ENCODE data around the gene ZNF296. TPM values are rescaled to one million over a fixed set of nuclear protein-coding genes. Genes with fewer than 3 reads are reported as not detected.
A peak's percentile ranks its signal among the peaks of the same experiment; 100 is the strongest.
"Not testable (repeated sequence)": the region's sequence is repeated elsewhere in the genome, so short reads cannot be mapped to it uniquely, and the experiment has no call there.

ZNF296 gene
- total and polyA plus RNA-seq, 5 donors from 2014 or later: 1.8 to 3.0 (median 2.1) TPM

DNA sequence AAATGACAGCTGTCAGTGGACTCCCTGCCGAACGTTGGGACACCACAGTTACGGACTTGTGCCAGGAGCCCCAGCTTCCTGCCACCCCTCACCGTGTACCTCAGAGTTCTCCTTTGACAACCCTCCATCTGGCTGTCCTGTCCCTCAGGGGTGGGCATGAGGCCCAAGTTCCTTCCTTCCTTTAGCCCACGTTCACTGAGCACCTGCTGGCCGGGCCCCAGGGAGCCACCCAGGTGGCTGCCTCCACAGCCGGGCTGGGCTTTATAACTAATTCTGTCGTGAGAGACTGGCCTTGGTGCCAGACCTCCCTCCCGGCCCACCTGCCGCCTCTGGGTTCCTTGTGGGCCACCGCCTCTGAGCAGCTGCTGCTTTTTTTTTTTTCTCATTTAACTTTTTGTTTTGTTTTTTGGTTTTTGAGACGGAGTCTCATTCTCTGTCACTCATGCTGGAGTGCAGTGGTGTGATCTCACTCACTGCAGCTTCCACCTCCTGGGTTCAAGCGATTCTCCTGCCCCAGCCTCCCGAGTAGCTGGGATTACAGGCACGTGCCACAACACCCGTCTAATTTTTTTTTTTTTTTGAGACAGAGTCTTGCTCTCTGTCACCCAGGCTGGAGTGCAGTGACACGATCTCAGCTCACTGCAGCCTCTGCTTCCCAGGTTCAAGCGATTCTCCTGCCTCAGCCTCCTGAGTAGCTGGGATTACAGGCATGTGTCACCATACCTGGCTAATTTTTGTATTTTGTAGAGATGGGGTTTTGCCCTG lies 42.5 kb upstream of the ZNF296 start:
- not testable (repeated sequence) for H3K9me3 ChIP-seq (ENCODE audit: control insufficient read depth in 2 of 2, low read length in 2 of 2); H3K27me3 ChIP-seq (ENCODE audit: control insufficient read depth, insufficient read depth, low read length); H3K27me3 Mint-ChIP-seq; H3K4me3 ChIP-seq (ENCODE audit: low read depth, low read length); DNase-seq; H3K36me3 Mint-ChIP-seq; H3K27ac ChIP-seq (ENCODE audit: insufficient read depth, low read length, poor library complexity, severe bottlenecking); H3K9me3 Mint-ChIP-seq; H3K36me3 ChIP-seq (ENCODE audit: control insufficient read depth, insufficient read depth, low read length)
- Mint-ChIP-seq H3K4me1 (peaks cover 0 to 66% (median 27%) of the 10 kb centered on the region in 4 donors), H3K4me3 (peak overlapping the region in 3 of 4 donors; percentile 11 to 24 (median 16)), H3K27ac (peak overlapping the region in 2 of 3 donors; percentile 62 to 69)
- H3K4me1 ChIP-seq (ENCODE audit: control insufficient read depth, insufficient read depth, low read length, poor library complexity, severe bottlenecking): peaks cover 18% of the 10 kb centered on the region
- ATAC-seq (ENCODE audit: low read depth in 2 of 2): peak in 1 of 2 donors; percentile 15

DNA sequence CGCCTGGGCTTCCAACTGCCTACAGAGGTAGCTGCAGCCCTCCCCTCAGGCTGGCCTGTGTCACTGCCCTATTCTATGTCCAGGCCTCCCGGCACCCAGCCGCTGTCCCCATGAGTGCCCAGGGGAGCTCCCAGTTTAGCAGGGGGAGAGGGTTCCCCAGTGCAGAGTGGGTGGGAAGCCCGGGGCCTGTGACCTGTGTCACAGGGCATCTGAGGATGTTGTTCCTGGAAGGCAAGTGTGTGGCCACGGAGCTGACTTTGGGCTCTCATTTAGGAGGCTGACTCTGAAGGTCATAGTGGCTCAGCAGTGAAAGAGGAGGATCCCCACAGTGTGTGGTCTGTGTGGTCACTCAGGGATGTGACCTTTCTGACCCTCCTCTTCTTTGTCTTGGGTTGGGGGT lies 41.8 kb upstream of the ZNF296 start:
- Histone ChIP-seq H3K9me3 (ENCODE audit: control insufficient read depth in 2 of 2, low read length in 2 of 2) (no peaks in the 10 kb centered on the region), H3K27ac (ENCODE audit: insufficient read depth, low read length, poor library complexity, severe bottlenecking) (no peak overlapping the region), H3K4me3 (ENCODE audit: low read depth, low read length) (no peak overlapping the region), H3K27me3 (ENCODE audit: control insufficient read depth, insufficient read depth, low read length) (no peaks in the 10 kb centered on the region), H3K4me1 (ENCODE audit: control insufficient read depth, insufficient read depth, low read length, poor library complexity, severe bottlenecking) (peaks cover 22% of the 10 kb centered on the region), H3K36me3 (ENCODE audit: control insufficient read depth, insufficient read depth, low read length) (no peaks in the 10 kb centered on the region)
- peak overlapping the region in 1 of 4 donors; percentile 61 for H3K4me3 Mint-ChIP-seq
- H3K9me3 Mint-ChIP-seq: no peaks in the 10 kb centered on the region
- H3K27ac Mint-ChIP-seq: peak overlapping the region in 1 of 3 donors; percentile 69
- H3K4me1 Mint-ChIP-seq: peaks cover 0 to 66% (median 25%) of the 10 kb centered on the region in 4 donors
- ATAC-seq (ENCODE audit: low read depth in 2 of 2) (no peak), DNase-seq (no peak)
- no peaks in the 10 kb centered on the region for H3K27me3 Mint-ChIP-seq
- H3K36me3 Mint-ChIP-seq: no peaks in the 10 kb centered on the region

DNA sequence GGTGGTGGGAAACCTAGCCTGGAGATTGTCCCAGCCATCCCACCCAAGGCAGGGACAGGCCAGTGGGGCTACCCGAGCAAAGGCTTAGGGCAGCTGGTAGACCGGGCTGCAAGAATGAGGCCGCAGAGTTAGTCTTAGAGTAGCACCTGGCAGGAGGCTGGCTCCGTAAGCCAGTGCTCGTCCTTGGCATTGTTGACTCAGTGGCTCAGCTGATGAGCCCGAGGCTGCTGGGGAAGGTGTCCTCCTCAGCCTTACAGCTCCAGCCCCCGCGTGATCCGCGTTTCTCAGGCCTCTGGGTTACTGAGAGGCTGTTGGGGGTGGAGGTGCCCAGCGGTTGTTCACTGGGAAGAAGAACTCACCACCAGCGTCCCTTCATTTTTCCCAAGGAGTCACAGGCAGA lies 41.4 kb upstream of the ZNF296 start:
- H3K9me3 ChIP-seq (ENCODE audit: control insufficient read depth in 2 of 2, low read length in 2 of 2): no peaks in the 10 kb centered on the region
- DNase-seq (no peak), ATAC-seq (ENCODE audit: low read depth in 2 of 2) (peak in 1 of 2 donors; percentile 17)
- no peaks in the 10 kb centered on the region for H3K27me3 Mint-ChIP-seq
- H3K36me3 Mint-ChIP-seq: no peaks in the 10 kb centered on the region
- H3K27ac ChIP-seq (ENCODE audit: insufficient read depth, low read length, poor library complexity, severe bottlenecking): no peak overlapping the region
- peak overlapping the region in 1 of 3 donors; percentile 83 for H3K27ac Mint-ChIP-seq
- H3K36me3 ChIP-seq (ENCODE audit: control insufficient read depth, insufficient read depth, low read length): no peaks in the 10 kb centered on the region
- no peaks in the 10 kb centered on the region for H3K9me3 Mint-ChIP-seq
- peaks cover 0 to 65% (median 25%) of the 10 kb centered on the region in 4 donors for H3K4me1 Mint-ChIP-seq
- H3K4me1 ChIP-seq (ENCODE audit: control insufficient read depth, insufficient read depth, low read length, poor library complexity, severe bottlenecking): peaks cover 22% of the 10 kb centered on the region
- H3K4me3 ChIP-seq (ENCODE audit: low read depth, low read length): no peak overlapping the region
- H3K4me3 Mint-ChIP-seq: peak overlapping the region in 1 of 4 donors; percentile 61
- no peaks in the 10 kb centered on the region for H3K27me3 ChIP-seq (ENCODE audit: control insufficient read depth, insufficient read depth, low read length)

DNA sequence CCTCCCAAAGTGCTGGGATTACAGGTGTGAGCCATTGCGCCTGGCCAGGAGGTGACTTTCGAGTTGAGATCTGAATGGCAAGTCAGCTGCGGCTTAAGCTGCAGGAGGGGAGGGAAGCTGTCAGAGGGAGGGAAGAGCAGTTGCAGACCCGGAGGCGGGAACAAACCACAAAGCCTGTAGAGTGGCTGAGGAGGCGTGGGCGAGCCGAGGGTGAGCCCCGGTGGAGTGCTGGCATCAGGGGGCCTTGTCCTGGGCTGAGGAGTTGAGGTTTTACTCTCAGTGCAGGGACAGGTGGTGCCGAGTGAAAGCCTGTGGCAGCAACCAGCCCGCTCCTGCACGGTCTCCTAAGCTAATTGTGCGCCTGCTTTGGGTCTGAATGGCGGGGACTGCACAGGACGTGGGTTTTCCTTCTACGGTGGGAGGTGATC lies 40.9 kb upstream of the ZNF296 start:
- Histone ChIP-seq H3K27me3 (ENCODE audit: control insufficient read depth, insufficient read depth, low read length) (no peaks in the 10 kb centered on the region), H3K4me1 (ENCODE audit: control insufficient read depth, insufficient read depth, low read length, poor library complexity, severe bottlenecking) (peaks cover 22% of the 10 kb centered on the region), H3K36me3 (ENCODE audit: control insufficient read depth, insufficient read depth, low read length) (no peaks in the 10 kb centered on the region), H3K9me3 (ENCODE audit: control insufficient read depth in 2 of 2, low read length in 2 of 2) (no peaks in the 10 kb centered on the region), H3K4me3 (ENCODE audit: low read depth, low read length) (no peak overlapping the region), H3K27ac (ENCODE audit: insufficient read depth, low read length, poor library complexity, severe bottlenecking) (no peak overlapping the region)
- Mint-ChIP-seq H3K27ac (peak overlapping the region in 2 of 3 donors; percentile 68 to 83), H3K4me3 (peak overlapping the region; percentile 32 to 72 (median 60)), H3K4me1 (peaks cover 0 to 62% (median 25%) of the 10 kb centered on the region in 4 donors), H3K36me3 (no peaks in the 10 kb centered on the region), H3K27me3 (no peaks in the 10 kb centered on the region), H3K9me3 (no peaks in the 10 kb centered on the region)
- DNase-seq (peak in 2 of 3 donors; percentile 14 to 47), ATAC-seq (ENCODE audit: low read depth in 2 of 2) (peak; percentile 37 to 41)

DNA sequence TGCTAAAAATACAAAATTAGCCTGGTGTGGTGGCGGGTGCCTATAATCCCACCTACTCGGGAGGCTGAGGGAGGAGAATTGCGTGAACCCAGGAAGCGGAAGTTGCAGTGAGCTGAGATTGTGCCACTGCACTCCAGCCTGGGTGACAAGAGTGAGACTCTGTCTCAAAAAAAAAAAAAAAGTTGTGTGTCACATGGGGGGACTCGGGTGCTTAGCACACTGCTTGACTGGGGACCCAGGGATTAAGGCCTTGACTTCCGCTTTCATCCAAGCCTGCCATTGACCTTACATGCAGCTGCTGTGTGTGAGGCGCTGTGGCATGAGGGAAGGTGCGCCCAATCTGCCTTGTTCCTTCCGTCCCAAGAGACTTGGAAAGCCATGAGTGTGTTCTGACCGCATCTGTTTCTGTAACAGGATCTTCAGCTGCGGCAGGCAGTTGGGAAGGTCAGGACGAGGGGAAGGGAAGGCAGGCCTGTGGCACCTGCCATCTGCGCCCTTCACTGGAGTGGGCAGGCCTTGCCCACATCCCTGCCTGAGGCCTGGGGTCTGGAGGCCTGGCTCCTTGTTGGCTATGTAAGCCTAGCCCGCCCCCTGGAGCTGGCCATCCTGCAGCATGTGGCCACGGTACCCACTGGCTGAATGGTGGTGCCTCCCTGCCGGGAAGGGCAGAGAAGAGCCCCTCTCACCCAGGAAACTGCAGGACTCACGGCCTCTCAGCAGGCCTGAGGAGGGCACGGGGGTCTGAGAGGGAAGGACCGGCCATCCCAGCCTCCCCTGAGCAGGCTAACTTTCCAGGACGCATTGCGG lies 39.7 kb upstream of the ZNF296 start:
- H3K36me3 Mint-ChIP-seq: no peaks in the 10 kb centered on the region
- peak overlapping the region in 1 of 4 donors; percentile 61 for H3K4me3 Mint-ChIP-seq
- no peaks in the 10 kb centered on the region for H3K27me3 Mint-ChIP-seq
- H3K9me3 Mint-ChIP-seq: no peaks in the 10 kb centered on the region
- H3K36me3 ChIP-seq (ENCODE audit: control insufficient read depth, insufficient read depth, low read length): no peaks in the 10 kb centered on the region
- H3K27ac Mint-ChIP-seq: peak overlapping the region; percentile 59 to 68 (median 60)
- H3K4me3 ChIP-seq (ENCODE audit: low read depth, low read length): no peak overlapping the region
- peaks cover 0 to 58% (median 29%) of the 10 kb centered on the region in 4 donors for H3K4me1 Mint-ChIP-seq
- H3K27ac ChIP-seq (ENCODE audit: insufficient read depth, low read length, poor library complexity, severe bottlenecking): no peak overlapping the region
- peaks cover 22% of the 10 kb centered on the region for H3K4me1 ChIP-seq (ENCODE audit: control insufficient read depth, insufficient read depth, low read length, poor library complexity, severe bottlenecking)
- H3K9me3 ChIP-seq (ENCODE audit: control insufficient read depth in 2 of 2, low read length in 2 of 2): no peaks in the 10 kb centered on the region
- no peaks in the 10 kb centered on the region for H3K27me3 ChIP-seq (ENCODE audit: control insufficient read depth, insufficient read depth, low read length)
- DNase-seq (no peak), ATAC-seq (ENCODE audit: low read depth in 2 of 2) (no peak)

DNA sequence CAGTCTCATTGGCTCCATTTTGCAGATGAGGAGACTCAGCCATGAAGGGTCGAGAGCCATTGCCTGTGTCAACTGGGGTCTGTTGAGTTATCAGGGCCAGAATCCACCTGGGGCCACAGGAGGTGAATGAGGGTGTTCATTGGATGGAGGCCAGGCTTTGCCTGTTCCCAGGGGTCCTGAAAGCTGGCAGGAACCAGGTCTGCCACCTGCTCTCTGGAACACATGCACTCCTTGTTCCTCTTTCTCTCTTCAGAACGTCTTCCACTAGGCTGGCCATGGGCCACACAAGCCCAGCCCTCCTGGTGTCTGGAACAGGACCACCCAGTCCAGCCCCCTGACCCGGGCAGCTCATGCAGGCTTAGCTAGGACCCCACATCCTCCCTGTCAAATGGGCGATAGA lies 37.8 kb upstream of the ZNF296 start:
- Histone ChIP-seq H3K4me3 (ENCODE audit: low read depth, low read length) (no peak overlapping the region), H3K27me3 (ENCODE audit: control insufficient read depth, insufficient read depth, low read length) (no peaks in the 10 kb centered on the region), H3K27ac (ENCODE audit: insufficient read depth, low read length, poor library complexity, severe bottlenecking) (no peak overlapping the region), H3K4me1 (ENCODE audit: control insufficient read depth, insufficient read depth, low read length, poor library complexity, severe bottlenecking) (peaks cover 22% of the 10 kb centered on the region), H3K9me3 (ENCODE audit: control insufficient read depth in 2 of 2, low read length in 2 of 2) (no peaks in the 10 kb centered on the region), H3K36me3 (ENCODE audit: control insufficient read depth, insufficient read depth, low read length) (no peaks in the 10 kb centered on the region)
- H3K27me3 Mint-ChIP-seq: no peaks in the 10 kb centered on the region
- no peak overlapping the region for H3K4me3 Mint-ChIP-seq
- H3K4me1 Mint-ChIP-seq: peaks cover 0 to 51% (median 28%) of the 10 kb centered on the region in 4 donors
- no peak for ATAC-seq (ENCODE audit: low read depth in 2 of 2)
- H3K27ac Mint-ChIP-seq: no peak overlapping the region
- DNase-seq: no peak
- H3K9me3 Mint-ChIP-seq: no peaks in the 10 kb centered on the region
- no peaks in the 10 kb centered on the region for H3K36me3 Mint-ChIP-seq

DNA sequence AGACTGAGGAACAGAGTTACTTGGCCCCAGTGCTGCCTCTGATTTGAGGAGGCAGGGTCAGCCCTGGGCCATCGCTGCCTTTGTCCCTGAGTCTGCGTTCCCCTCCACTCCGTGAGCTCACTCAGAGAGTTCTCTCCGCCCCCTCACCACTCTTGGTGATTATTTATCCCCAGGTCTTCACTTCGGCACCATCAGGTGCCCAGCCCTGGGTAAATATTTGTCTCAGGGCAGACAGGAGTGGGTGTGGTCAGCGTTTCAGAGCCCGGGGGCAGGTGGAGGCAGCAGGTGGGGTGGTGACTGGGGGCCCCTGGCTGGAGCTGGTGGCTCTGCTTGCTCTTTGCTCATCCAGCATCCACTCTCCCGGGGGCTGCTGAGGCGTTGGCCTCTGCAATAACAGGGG lies 37.4 kb upstream of the ZNF296 start:
- H3K4me3 ChIP-seq (ENCODE audit: low read depth, low read length): no peak overlapping the region
- Mint-ChIP-seq H3K4me3 (no peak overlapping the region), H3K27me3 (no peaks in the 10 kb centered on the region), H3K27ac (no peak overlapping the region), H3K36me3 (no peaks in the 10 kb centered on the region), H3K9me3 (no peaks in the 10 kb centered on the region), H3K4me1 (peaks cover 0 to 47% (median 29%) of the 10 kb centered on the region in 4 donors)
- DNase-seq (no peak), ATAC-seq (ENCODE audit: low read depth in 2 of 2) (no peak)
- no peaks in the 10 kb centered on the region for H3K27me3 ChIP-seq (ENCODE audit: control insufficient read depth, insufficient read depth, low read length)
- H3K9me3 ChIP-seq (ENCODE audit: control insufficient read depth in 2 of 2, low read length in 2 of 2): no peaks in the 10 kb centered on the region
- H3K36me3 ChIP-seq (ENCODE audit: control insufficient read depth, insufficient read depth, low read length): no peaks in the 10 kb centered on the region
- H3K4me1 ChIP-seq (ENCODE audit: control insufficient read depth, insufficient read depth, low read length, poor library complexity, severe bottlenecking): peaks cover 22% of the 10 kb centered on the region
- H3K27ac ChIP-seq (ENCODE audit: insufficient read depth, low read length, poor library complexity, severe bottlenecking): no peak overlapping the region

Data from CD4-positive, CD25-positive, alpha-beta regulatory T cell (primary cell).